CD4-positive, alpha-beta T cell treated with Interleukin-2 at 100 ng/mL for 4 hours (primary cell): ENCODE data around the gene CCDC126.
A peak's percentile ranks its signal among the peaks of the same experiment; 100 is the strongest.
"Not testable (repeated sequence)": the region's sequence is repeated elsewhere in the genome, so short reads cannot be mapped to it uniquely, and the experiment has no call there.

Source experiments
- DNase-seq: peaks from one replicate; pipeline ENCODE4 v3.0.0-alpha.2; 2020; ENCODE audit warnings: low spot score

Gene CCDC126, protein sequence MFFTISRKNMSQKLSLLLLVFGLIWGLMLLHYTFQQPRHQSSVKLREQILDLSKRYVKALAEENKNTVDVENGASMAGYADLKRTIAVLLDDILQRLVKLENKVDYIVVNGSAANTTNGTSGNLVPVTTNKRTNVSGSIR

GRCh38 chr7:23597094-23598091 is at the start of gene CCDC126:
CCDC126 (plus strand) TSS chr7:23597382; CDS start chr7:23611316, 13,934 bp downstream.
- peak; percentile 80 for DNase-seq

GRCh38 chr7:23547662-23548061 is 49.5 kb upstream of the CCDC126 start:
- DNase-seq: no peak

GRCh38 chr7:23558303-23558702 is 38.9 kb upstream of the CCDC126 start:
- no peak for DNase-seq

GRCh38 chr7:23570592-23571200 is 26.5 kb upstream of the CCDC126 start:
- peak; percentile 69 for DNase-seq

GRCh38 chr7:23581975-23582374 is 15.2 kb upstream of the CCDC126 start:
- DNase-seq: not testable (repeated sequence)

DNA sequence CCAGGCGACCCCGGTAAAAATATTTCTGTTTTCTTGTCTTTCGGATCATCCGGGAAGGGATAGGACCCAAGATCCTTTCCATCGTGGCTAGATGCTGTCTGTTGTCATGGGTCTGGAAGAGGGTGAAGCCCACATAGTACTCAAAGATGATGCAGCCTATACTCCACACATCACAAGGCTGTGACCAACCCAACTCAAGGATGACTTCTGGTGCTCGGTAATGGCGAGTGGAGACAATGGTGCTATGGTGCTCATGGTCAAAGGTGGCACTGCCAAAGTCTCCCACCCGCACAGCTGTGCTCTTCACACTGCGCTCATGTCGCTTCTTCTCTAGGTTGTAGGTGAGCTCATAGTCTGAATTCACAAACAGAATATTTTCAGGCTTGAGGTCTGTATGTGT is 11.9 kb upstream of the CCDC126 start:
- DNase-seq: not testable (repeated sequence)

DNA sequence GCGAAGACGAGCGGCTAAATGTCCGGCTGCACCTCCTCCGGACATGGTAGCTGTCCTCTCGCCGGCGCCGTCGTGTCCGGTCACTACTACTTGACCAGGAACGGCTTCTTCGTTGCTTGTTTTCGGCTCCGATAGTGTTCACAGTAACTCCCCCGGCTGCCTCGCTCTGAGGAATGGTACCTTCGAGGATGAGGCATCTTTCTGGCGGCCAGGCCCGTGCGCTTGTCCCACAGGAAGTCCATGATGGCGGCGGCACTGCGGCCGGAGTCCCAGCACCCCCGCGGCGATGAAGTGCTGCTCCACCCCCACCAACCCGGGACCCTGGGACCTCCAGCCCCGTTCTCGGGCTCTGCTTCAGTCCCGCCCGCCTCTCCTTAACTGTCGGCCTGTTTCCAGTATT is 11.0 kb upstream of the CCDC126 start:
- DNase-seq: no peak

DNA sequence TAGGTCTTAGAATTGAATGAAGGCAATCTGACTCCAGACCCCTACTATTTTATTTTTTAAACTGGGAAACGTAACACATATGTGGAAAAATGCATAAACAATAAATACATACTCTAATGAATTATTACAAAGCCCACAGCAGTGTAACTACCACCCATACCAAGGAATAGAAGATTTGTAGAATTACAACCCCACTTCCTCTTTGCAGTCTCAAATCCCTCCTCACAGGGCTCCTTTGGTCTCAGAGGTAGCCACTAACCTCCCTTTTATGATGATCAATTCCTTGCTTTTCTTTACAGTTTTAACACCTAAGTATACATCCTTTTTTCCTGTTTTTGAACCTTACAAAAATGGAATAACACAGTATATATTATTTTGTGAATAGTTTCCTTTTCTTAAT is 6.7 kb upstream of the CCDC126 start:
- DNase-seq: no peak

DNA sequence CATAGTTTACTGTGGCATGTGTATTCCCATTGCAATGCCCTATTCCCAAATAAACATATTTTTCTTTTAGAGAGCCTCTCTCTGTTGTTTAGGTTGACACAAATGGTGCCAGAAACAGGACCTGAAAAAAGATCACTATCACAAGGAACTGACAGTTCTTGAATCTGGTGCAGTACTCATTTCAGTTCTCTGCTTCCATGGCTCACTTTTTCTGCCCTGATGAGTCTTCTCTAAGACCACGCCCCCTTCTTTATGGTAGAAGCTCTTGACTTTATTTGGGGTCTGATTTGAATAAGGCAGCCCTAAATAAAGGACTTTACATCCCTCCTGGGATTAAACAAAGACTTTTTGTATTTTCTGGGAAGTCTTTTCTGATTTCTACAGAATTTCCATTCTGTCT is 3.5 kb upstream of the CCDC126 start:
- no peak for DNase-seq

GRCh38 chr7:23594879-23595604 is 2.1 kb upstream of the CCDC126 start:
- peak; percentile 10 for DNase-seq

- no peak for DNase-seq
Measured at GRCh38 chr7:23598296-23598695, 1.1 kb downstream of the CCDC126 start.

DNA sequence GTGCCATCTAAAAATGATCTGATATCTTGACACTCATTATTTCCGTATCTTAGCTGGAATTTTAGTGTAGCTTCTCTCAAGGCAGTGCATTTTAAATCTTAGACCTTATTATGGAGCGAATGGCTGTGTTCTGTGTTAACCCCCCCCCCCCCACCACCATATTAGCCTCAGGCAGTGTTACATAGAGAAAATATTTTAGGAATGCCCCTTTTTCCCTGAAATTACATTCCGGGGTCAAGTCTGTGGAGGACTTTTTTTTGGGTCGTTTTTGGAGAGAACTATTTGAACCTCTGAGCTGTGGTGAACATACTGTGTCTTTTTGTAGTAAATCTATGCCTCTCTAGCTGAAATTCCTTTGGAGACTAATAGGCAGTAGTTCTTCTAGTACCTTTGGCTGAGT is 3.1 kb downstream of the CCDC126 start:
- no peak for DNase-seq

DNA sequence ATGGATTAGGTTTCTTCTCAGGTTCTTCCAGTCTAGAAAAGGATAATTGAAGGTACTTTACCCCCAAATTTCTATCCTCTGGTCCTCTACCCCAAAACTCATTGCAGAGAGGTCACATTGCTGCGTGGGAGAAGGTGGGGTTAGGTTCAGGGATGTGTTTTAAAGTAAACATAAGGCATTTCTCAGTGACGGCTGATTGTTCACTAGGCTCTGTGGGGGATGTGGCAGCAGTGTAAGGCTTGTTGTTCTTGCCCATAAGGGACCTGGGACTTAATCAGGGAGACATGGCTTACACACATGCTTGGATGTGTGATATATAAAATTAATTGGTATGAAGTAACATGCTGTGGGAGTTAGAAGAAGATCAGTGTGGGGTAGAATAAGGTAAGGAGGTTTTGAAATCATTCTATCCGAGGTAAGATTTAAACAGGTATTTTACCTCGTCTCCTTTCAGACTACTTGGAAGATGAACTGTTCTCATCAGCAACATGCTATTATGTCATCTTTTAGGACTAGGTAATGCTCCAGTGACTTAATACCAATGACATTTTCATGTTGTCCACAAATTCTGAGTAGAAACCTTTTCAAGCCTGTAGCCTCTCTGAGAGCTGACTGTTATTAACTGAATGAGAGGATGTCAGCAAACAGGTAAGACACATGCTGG is 6.6 kb downstream of the CCDC126 start:
- DNase-seq: no peak

- DNase-seq: no peak
Measured at GRCh38 chr7:23604296-23604640, 7.1 kb downstream of the CCDC126 start.

DNA sequence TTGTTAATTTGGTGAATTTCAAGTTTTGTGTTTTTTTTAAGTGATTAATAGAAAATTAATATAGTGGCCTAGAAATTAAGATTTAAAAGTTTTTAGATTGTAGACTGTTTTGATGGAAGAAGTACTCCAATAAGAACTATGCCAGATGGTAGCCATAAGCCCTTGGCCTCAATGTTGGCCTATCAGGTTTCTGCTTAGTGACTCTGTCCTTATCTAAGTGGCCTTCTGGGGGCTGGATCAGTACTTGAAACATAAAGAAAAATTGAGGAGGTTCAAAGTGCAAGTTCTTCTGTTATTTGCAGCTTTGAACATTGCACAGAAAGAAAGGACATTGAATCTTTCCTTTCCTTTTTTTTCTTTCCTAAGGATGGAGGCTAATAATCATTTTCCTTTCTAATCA is 9.9 kb downstream of the CCDC126 start:
- DNase-seq: no peak

DNA sequence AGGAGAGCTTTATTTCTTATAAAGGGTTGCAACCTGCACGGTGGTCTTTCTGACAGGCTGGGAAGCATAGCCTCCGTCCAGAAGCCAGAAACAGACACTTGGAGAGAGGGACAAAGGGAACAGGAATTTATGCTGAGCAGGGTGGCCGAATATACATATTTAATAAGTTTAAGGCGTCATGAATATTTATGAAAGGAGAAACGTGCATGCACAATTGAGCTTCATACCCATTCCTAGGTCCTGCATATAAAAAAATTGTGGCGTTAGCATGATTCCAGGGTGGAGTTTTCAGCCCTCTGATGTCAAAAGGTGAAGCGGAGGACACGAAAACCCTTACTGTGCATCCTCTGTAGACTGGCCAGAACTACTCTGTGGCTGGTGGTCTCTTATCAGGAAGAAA is 10.7 kb downstream of the CCDC126 start:
- no peak for DNase-seq

- no peak for DNase-seq
Measured at GRCh38 chr7:23615331-23615730, 18.1 kb downstream of the CCDC126 start.

DNA sequence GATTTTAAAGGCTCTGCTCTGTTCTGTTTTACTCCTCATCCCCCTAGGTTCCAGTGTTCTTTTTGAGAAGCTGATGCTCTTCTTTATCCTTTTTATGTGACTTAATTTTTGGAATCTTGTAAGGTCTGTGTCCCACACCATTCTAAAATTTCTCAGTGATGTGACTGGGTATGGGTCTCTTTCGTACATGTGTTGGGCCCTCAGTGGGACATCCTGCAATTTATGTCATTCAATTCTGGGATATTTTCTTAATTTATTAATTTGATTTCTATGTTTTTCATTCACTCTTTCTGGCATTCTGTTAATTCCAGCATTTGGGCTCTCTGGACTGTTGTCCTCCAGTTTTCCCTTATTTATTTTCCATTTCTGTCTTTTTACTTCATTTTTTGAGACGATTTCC is 19.4 kb downstream of the CCDC126 start:
- DNase-seq: no peak

GRCh38 chr7:23617482-23617881 is 20.3 kb downstream of the CCDC126 start:
- no peak for DNase-seq

GRCh38 chr7:23618241-23618640 is 21.1 kb downstream of the CCDC126 start:
- DNase-seq: no peak

DNA sequence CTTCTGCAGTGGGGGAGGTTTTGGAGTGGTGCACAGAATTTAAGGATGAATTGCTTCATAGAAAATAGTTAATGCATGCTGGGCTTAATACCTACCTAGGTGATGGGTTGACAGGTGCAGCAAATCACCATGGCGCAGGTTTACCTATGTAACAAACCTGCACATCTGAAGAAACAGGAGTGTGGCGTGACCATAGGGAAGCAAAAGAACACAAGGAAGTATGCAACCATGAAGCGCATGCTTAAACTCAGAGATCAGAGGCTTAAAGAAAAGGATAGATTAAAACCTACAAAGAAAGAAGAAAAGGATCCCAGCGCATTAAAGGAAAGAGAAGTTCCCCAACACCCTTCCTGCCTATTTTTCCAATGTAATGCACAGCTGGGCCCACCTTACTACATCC is 22.0 kb downstream of the CCDC126 start:
- no peak for DNase-seq

GRCh38 chr7:23622506-23622925 is 25.3 kb downstream of the CCDC126 start:
- no peak for DNase-seq
